ENCODE results near the gene GATAD2A.

The GATAD2A gene

GRCh38 chr19:19537075-19538048 is 131.9 kb downstream of the GATAD2A start:
- no peak overlapping the region for H3K4me3 Mint-ChIP-seq
- peaks cover 63% of the 10 kb centered on the region for H3K27me3 Mint-ChIP-seq
- no peak for DNase-seq
- no peaks in the 10 kb centered on the region for H3K36me3 Mint-ChIP-seq
- peak overlapping the region; percentile 49 for H3K27ac Mint-ChIP-seq
- H3K9me3 Mint-ChIP-seq = no peaks in the 10 kb centered on the region
- CTCF ChIA-PET = no interaction called here
- peaks cover 37% of the 10 kb centered on the region for H3K4me1 Mint-ChIP-seq

GRCh38 chr19:19538061-19538784 is 132.7 kb downstream of the GATAD2A start, which contains the start of gene CILP2:
Gene CILP2 (plus strand): TSS chr19:19538265. CDS start chr19:19538350, 85 bp downstream.
- no peaks in the 10 kb centered on the region for H3K9me3 Mint-ChIP-seq
- no peaks in the 10 kb centered on the region for H3K36me3 Mint-ChIP-seq
- peaks cover 37% of the 10 kb centered on the region for H3K4me1 Mint-ChIP-seq
- peaks cover 68% of the 10 kb centered on the region for H3K27me3 Mint-ChIP-seq
- H3K4me3 Mint-ChIP-seq = no peak within 1 kb of the TSS
- CTCF ChIA-PET = interaction anchor here (1.2 kb wide), 1 partner anchor 17 kb away, joined by 6 read pairs; no protein-coding TSS in a partner anchor
- peak; percentile 42 for DNase-seq
- peak within 1 kb of the TSS; percentile 49 for H3K27ac Mint-ChIP-seq

GRCh38 chr19:19538785-19539166 is 133.3 kb downstream of the GATAD2A start:
- H3K9me3 Mint-ChIP-seq = no peaks in the 10 kb centered on the region
- no peak overlapping the region for H3K4me3 Mint-ChIP-seq
- no peaks in the 10 kb centered on the region for H3K36me3 Mint-ChIP-seq
- peaks cover 74% of the 10 kb centered on the region for H3K27me3 Mint-ChIP-seq
- CTCF ChIA-PET = interaction anchor here (1.2 kb wide), 1 partner anchor 16 kb away, joined by 6 read pairs; no protein-coding TSS in a partner anchor
- no peak for DNase-seq
- H3K4me1 Mint-ChIP-seq = peaks cover 37% of the 10 kb centered on the region
- no peak overlapping the region for H3K27ac Mint-ChIP-seq

GRCh38 chr19:19539698-19540063 is 134.2 kb downstream of the GATAD2A start:
- H3K4me3 Mint-ChIP-seq = no peak overlapping the region
- no peak for DNase-seq

GRCh38 chr19:19540064-19540714 is 134.7 kb downstream of the GATAD2A start:
- no peaks in the 10 kb centered on the region for H3K9me3 Mint-ChIP-seq
- H3K36me3 Mint-ChIP-seq = no peaks in the 10 kb centered on the region
- CTCF ChIA-PET = interaction anchor here (1.6 kb wide), 1 partner anchor 14 kb away, joined by 9 read pairs; no protein-coding TSS in a partner anchor
- peak overlapping the region; percentile 52 for H3K4me3 Mint-ChIP-seq
- H3K27me3 Mint-ChIP-seq = peaks cover 76% of the 10 kb centered on the region
- DNase-seq = peak; percentile 72
- no peak overlapping the region for H3K27ac Mint-ChIP-seq
- peaks cover 37% of the 10 kb centered on the region for H3K4me1 Mint-ChIP-seq

More at GRCh38 chr19:19539698-19540063, 134.2 kb downstream of the GATAD2A start:
- no peaks in the 10 kb centered on the region for H3K36me3 Mint-ChIP-seq
- CTCF ChIA-PET = interaction anchor here (1.2 kb wide), 1 partner anchor 15 kb away, joined by 6 read pairs; no protein-coding TSS in a partner anchor
- H3K27me3 Mint-ChIP-seq = peaks cover 76% of the 10 kb centered on the region
- no peaks in the 10 kb centered on the region for H3K9me3 Mint-ChIP-seq
- peaks cover 37% of the 10 kb centered on the region for H3K4me1 Mint-ChIP-seq
- H3K27ac Mint-ChIP-seq = no peak overlapping the region

GRCh38 chr19:19540715-19541515 is 135.4 kb downstream of the GATAD2A start:
- Mint-ChIP-seq H3K36me3 (no peaks in the 10 kb centered on the region), H3K27ac (no peak overlapping the region)
- DNase-seq = peak; percentile 83

GRCh38 chr19:19541616-19542015 is 136.1 kb downstream of the GATAD2A start:
- H3K36me3 Mint-ChIP-seq = no peaks in the 10 kb centered on the region
- no peaks in the 10 kb centered on the region for H3K9me3 Mint-ChIP-seq
- DNase-seq = no peak
- H3K4me1 Mint-ChIP-seq = peaks cover 34% of the 10 kb centered on the region
- H3K27ac Mint-ChIP-seq = no peak overlapping the region
- no peak overlapping the region for H3K4me3 Mint-ChIP-seq
- CTCF ChIA-PET = interaction anchor here (0.9 to 1.6 kb wide), 4 partner anchors 9 to 103 kb away, joined by 3 to 9 read pairs (median 4); no protein-coding TSS in a partner anchor
- H3K27me3 Mint-ChIP-seq = peaks cover 69% of the 10 kb centered on the region

More at GRCh38 chr19:19540715-19541515, 135.4 kb downstream of the GATAD2A start:
- H3K9me3 Mint-ChIP-seq = no peaks in the 10 kb centered on the region
- peaks cover 76% of the 10 kb centered on the region for H3K27me3 Mint-ChIP-seq
- H3K4me3 Mint-ChIP-seq = peak overlapping the region; percentile 58
- H3K4me1 Mint-ChIP-seq = peaks cover 37% of the 10 kb centered on the region
- CTCF ChIA-PET = interaction anchor here (0.9 to 1.6 kb wide), 4 partner anchors 9 to 104 kb away, joined by 3 to 9 read pairs (median 4); no protein-coding TSS in a partner anchor

GRCh38 chr19:19542507-19542906 is 137.0 kb downstream of the GATAD2A start:
- peaks cover 31% of the 10 kb centered on the region for H3K4me1 Mint-ChIP-seq
- CTCF ChIA-PET = interaction anchor here (2.0 kb wide), 1 partner anchor 11 kb away, joined by 11 read pairs; no protein-coding TSS in a partner anchor
- no peak overlapping the region for H3K4me3 Mint-ChIP-seq
- H3K27ac Mint-ChIP-seq = no peak overlapping the region
- no peak for DNase-seq
- peaks cover 65% of the 10 kb centered on the region for H3K27me3 Mint-ChIP-seq
- no peaks in the 10 kb centered on the region for H3K36me3 Mint-ChIP-seq
- no peaks in the 10 kb centered on the region for H3K9me3 Mint-ChIP-seq

GRCh38 chr19:19543101-19543500 is 137.6 kb downstream of the GATAD2A start:
- H3K4me1 Mint-ChIP-seq = peaks cover 26% of the 10 kb centered on the region
- no peak for DNase-seq
- H3K9me3 Mint-ChIP-seq = no peaks in the 10 kb centered on the region
- peaks cover 60% of the 10 kb centered on the region for H3K27me3 Mint-ChIP-seq
- H3K4me3 Mint-ChIP-seq = no peak overlapping the region
- H3K36me3 Mint-ChIP-seq = no peaks in the 10 kb centered on the region
- CTCF ChIA-PET = interaction anchor here (2.0 kb wide), 1 partner anchor 11 kb away, joined by 11 read pairs; no protein-coding TSS in a partner anchor
- no peak overlapping the region for H3K27ac Mint-ChIP-seq

- H3K27me3 Mint-ChIP-seq = peaks cover 54% of the 10 kb centered on the region
- CTCF ChIA-PET = interaction anchor here (2.0 kb wide), 1 partner anchor 10 kb away, joined by 11 read pairs; no protein-coding TSS in a partner anchor
- no peak for DNase-seq
- H3K4me1 Mint-ChIP-seq = peaks cover 23% of the 10 kb centered on the region
- H3K27ac Mint-ChIP-seq = no peak overlapping the region
- H3K4me3 Mint-ChIP-seq = no peak overlapping the region
- H3K9me3 Mint-ChIP-seq = no peaks in the 10 kb centered on the region
- H3K36me3 Mint-ChIP-seq = no peaks in the 10 kb centered on the region
These were observed 138.2 kb downstream of the GATAD2A start for GRCh38 chr19:19543640-19544039.

- CTCF ChIA-PET = interaction anchor here (2.0 kb wide), 1 partner anchor 9 kb away, joined by 11 read pairs; no protein-coding TSS in a partner anchor
- Mint-ChIP-seq H3K27ac (no peak overlapping the region), H3K27me3 (peaks cover 53% of the 10 kb centered on the region), H3K36me3 (no peaks in the 10 kb centered on the region), H3K4me1 (peaks cover 19% of the 10 kb centered on the region), H3K4me3 (no peak overlapping the region), H3K9me3 (no peaks in the 10 kb centered on the region)
- no peak for DNase-seq
These were observed 138.9 kb downstream of the GATAD2A start for GRCh38 chr19:19544257-19544953.

- Mint-ChIP-seq H3K27me3 (peaks cover 50% of the 10 kb centered on the region), H3K27ac (no peak overlapping the region), H3K36me3 (no peaks in the 10 kb centered on the region), H3K4me3 (no peak overlapping the region), H3K4me1 (peaks cover 17% of the 10 kb centered on the region), H3K9me3 (no peaks in the 10 kb centered on the region)
- no peak for DNase-seq
- CTCF ChIA-PET = no interaction called here
These were observed 139.6 kb downstream of the GATAD2A start for GRCh38 chr19:19544954-19545591.
